Sciatic nerve (tissue), 2 donors: ENCODE measurements around the gene TDRD12. TPM values are rescaled to one million over a fixed set of nuclear protein-coding genes. Genes with fewer than 3 reads are reported as not detected.
"Not testable (repeated sequence)": the region's sequence is repeated elsewhere in the genome, so short reads cannot be mapped to it uniquely, and the experiment has no call there.

Source experiments
- ATAC-seq: fragments of 200-7000 bp; cut with Tn5 transposase; one replicate; pipeline ENCODE4 v1.9.1; 2020; ENCODE audit warnings: mild to moderate bottlenecking, moderate library complexity
- DNase-seq: peaks from one replicate; pipeline ENCODE4 v3.0.0-alpha.2; 2020; ENCODE audit warnings: low spot score
- intact Hi-C: fragments of 100-400 bp; cut with DNase I; formaldehyde crosslinking; loops from one replicate; pipeline ENCODE4 v1.14.2; 2022
- total RNA-seq: library from RNA; stranded (reverse); fragmentation: NEBNext Ultra II Directional; extraction: Animal tissue kit (Norgen Biotek cat#: 25700); gene quantifications from one replicate; pipeline ENCODE4 v1.2.1, GENCODE V29; 2021
- donor health status: DM: no; HTN: no; CAD: no.
- donor health status: DM: no; HTN: no; CAD: no.

The TDRD12 gene
- total RNA-seq, 1 donor from 2014 or later: 0.40 TPM

DNA sequence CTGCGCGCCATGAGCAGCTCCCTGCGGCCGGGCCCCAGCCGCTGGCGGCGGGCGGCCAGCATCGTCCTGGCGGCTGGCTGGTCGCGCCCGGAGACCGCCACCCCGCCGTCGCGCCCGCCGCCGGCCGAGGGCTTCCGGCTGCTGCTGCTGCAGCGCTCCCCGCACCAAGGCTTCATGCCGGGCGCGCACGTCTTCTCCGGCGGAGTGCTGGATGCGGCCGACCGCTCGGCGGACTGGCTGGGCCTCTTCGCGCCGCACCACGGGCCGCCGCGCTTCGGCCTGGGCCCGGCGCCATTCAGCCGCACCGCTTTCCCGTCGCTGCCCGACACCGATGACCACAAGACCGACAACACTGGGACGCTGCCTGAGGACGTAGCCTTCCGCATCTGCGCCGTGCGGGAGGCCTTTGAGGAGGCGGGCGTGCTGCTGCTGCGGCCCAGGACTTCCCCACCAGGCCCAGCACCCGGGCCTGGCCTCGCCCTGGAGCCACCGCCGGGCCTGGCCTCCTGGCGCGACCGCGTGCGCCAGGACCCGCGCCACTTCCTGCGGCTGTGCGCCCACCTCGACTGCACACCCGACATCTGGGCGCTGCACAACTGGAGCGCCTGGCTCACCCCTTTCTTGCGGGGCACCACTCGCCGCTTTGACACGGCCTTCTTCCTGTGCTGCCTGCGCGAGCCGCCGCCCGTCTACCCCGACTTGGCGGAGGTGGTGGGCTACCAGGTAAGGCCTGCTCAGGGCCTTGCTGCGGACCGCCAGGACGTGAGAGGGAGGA lies 27.4 kb upstream of the TDRD12 start:
- intact Hi-C loops: no loop called here

GRCh38 chr19:32692727-32693061 lies 26.9 kb upstream of the TDRD12 start:
- no peak for DNase-seq
- intact Hi-C loops: no loop called here
- no peak for ATAC-seq

More for the DNA sequence above, 27.4 kb upstream of the TDRD12 start:
- DNase-seq (peak; percentile 75), ATAC-seq (peak; percentile 76)

GRCh38 chr19:32693151-32694108 lies 26.1 kb upstream of the TDRD12 start:
- intact Hi-C loops, ATAC-seq, DNase-seq: not testable (repeated sequence)

DNA sequence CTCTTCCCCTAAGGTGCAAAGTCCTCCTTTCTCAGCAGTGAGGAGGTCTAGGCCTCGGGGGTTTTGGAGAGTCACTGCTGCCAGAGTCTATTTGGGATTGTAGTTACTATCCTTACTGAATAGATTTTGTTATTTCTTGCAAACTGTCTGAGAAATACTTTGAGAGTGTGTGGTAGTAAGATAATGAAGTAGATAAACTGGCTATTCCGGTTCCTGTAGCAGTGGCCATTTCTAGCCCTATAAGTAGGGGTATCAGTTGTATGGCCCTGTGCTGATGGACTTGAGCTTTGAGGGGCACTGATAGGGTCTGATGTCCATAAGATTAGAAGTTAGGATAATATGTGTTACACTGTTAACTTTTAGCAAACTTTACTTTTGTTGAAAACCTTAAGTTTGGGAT lies 25.3 kb upstream of the TDRD12 start:
- ATAC-seq, DNase-seq, intact Hi-C loops: not testable (repeated sequence)

DNA sequence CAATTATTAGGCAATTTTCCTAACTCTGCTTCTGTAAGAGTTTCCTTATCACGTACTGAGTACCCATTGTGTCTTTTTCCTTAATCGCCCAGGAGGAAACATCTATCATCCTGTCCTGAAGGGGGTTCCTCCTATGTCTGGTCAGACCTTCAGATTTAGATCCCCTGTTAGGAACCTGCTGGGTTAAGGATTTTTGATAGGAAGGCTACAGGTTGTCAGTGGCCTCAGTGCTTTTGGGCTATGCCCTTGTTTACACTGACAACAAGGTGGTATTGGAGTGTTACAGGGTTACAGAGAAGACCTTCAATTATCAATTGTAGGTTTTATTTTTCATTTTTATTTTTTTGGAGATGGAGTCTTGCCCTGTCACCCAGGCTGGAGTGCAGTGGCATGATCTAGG lies 24.7 kb upstream of the TDRD12 start:
- intact Hi-C loops, ATAC-seq, DNase-seq: not testable (repeated sequence)

DNA sequence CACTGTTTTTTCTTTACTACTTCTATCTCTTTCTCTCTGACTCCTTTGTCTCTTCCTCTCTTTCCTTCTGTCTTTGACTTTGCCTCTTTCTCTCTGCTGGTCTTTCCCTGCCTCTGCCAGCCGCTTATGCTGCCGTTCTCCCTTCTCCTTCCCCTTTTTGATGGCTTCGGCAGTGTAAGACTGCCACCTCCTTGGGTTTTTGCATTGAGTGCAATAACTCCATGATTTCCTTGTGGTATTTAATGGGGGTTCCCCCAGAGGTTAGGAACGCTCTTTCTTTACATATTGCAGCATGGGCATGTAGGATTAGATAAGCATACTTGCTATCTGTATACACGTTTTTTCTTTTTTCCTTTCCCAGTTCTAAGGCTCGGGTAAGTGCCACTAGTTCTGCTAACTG lies 24.1 kb upstream of the TDRD12 start:
- DNase-seq, intact Hi-C loops, ATAC-seq: not testable (repeated sequence)

- DNase-seq, ATAC-seq: not testable (repeated sequence)
These were observed 22.8 kb upstream of the TDRD12 start for GRCh38 chr19:32696771-32697170.

DNA sequence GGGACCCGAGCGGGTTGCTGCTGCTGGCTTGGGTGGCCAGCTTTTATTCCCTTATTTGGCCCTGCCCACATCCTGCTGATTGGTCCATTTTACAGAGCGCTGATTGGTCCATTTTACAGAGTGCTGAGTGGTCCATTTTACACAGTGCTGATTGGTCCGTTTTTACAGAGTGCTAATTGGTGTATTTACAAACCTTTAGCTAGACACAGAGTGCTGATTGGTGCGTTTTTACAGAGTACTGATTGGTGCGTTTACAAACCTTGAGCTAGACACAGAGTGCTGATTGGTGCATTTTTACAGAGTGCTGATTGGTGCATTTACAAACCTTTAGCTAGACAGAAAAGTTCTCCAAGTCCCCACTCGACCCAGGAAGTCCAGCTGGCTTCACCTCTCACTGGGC lies 19.4 kb upstream of the TDRD12 start:
- DNase-seq, intact Hi-C loops, ATAC-seq: not testable (repeated sequence)

More at GRCh38 chr19:32696771-32697170, 22.8 kb upstream of the TDRD12 start:
- intact Hi-C loops: not testable (repeated sequence)

DNA sequence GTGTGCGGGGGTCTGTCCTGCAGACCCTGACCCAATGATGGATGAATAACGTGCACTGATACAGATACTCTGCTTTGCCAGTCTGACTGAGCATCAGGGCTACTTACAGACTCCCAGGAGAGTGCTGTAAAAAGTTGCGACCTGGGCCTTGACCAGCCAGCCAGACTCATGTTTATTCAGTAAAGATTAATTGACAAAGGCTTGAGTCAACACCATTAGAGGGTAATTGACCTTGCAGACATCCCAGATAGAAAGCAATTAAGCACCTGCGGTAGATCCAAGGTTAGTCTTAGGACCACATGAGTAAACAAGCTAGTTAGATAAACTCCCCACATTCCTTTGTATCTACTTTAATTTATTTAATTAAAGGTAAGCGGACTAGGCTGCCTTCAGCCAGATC lies 17.6 kb upstream of the TDRD12 start:
- DNase-seq: no peak
- intact Hi-C loops: no loop called here
- ATAC-seq: no peak

- ATAC-seq, intact Hi-C loops, DNase-seq: not testable (repeated sequence)
These were observed 15.6 kb upstream of the TDRD12 start for GRCh38 chr19:32704006-32704405.

DNA sequence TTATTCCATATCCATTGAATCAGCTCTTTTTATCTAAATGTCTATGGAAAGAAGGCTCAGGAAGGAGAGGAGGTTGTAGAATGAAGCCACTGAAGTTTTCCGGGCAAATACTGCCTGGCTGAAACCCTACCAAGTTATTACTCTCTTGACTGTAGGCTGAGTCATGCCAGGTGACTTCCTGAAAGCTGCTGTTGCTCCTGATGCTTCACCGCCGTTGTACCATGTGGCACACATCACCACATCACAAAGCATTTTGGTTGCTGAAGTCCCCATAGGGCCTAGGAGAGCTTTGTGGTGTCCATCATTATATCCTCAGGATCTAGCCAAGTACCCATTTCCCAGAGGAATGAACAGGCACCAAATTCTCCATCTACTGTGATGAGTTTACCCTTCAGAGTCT lies 11.1 kb upstream of the TDRD12 start:
- intact Hi-C loops: no loop called here
- DNase-seq (no peak), ATAC-seq (no peak)

- ATAC-seq: no peak
- no peak for DNase-seq
- intact Hi-C loops: no loop called here
These were observed 10.5 kb upstream of the TDRD12 start for GRCh38 chr19:32709032-32709431.

GRCh38 chr19:32711747-32712146 lies 7.8 kb upstream of the TDRD12 start:
- ATAC-seq: no peak
- DNase-seq: no peak
- intact Hi-C loops: no loop called here

- ATAC-seq, intact Hi-C loops, DNase-seq: not testable (repeated sequence)
These were observed 3.4 kb upstream of the TDRD12 start for GRCh38 chr19:32716203-32716602.

- ATAC-seq (no peak), DNase-seq (no peak)
- intact Hi-C loops: no loop called here
These were observed 2.1 kb upstream of the TDRD12 start for GRCh38 chr19:32717496-32717895.

DNA sequence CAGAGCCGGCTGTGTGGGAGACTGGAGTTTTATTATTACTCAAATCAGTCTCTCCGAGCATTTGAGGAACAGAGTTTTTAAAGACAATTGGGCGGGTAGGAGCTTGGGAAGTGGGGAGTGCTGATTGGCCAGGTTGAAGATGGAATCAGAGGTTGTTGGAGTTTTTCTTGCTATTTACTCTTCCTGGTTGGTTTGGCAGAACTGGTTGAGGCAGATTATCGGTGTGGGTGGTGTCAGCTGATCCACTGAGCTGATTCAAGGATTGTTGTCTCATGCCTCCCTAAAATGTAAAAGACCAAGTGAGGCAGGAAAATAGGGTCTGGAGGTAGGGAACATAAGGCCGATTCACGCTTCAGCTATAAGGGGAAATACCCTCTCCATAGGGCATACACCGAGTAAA lies 1.3 kb upstream of the TDRD12 start:
- DNase-seq: no peak
- intact Hi-C loops: no loop called here
- ATAC-seq: no peak

- DNase-seq (no peak), ATAC-seq (no peak)
- intact Hi-C loops: no loop called here
These were observed 809 bp downstream of the TDRD12 start for GRCh38 chr19:32720216-32720935.

DNA sequence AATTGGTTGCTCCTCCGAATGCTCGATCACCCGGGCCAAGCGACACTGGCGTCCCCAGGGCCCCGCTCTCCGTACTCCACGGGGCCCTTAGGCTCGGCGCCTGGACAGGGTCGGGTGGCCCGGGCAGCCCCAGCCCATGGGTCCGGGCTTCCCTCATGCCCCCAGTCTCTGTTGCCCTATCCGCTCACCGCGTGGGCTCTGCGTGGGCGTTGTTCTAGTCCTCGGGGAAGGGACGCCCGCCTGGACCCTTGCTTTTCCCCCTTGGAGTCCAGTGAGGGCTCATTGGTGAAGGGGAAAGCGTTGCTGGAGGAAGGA lies 1.3 kb downstream of the TDRD12 start:
- ATAC-seq (no peak), DNase-seq (no peak)
- intact Hi-C loops: no loop called here

DNA sequence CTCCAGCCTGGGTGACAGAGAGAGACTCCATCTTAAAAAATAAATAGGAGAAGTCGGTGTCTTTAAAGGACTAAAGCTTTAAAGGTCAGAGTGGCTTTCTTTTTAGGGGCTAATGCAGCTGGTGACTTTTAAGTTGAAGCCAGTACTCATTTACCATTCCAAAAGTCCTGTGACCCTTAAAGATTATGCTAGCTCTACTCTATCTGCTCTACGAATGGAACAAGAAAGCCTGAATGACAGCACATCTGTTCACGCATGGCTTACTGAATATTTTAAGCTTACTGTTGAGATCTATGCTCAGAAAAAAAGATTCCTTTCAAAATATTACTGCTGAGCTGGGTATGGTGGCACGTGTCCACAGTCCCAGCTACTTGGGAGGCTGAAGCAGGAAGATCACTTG lies 16.4 kb downstream of the TDRD12 start:
- ATAC-seq (no peak), DNase-seq (no peak)
- intact Hi-C loops: no loop called here
